GM19397 (cell line): ENCODE measurements around the gene D2HGDH.
"Not testable (repeated sequence)": the region's sequence is repeated elsewhere in the genome, so short reads cannot be mapped to it uniquely, and the experiment has no call there.

Experiments
- ATAC-seq: cut with Tn5 transposase; IDR thresholded peaks from one replicate; pipeline ENCODE4 v1.9.1; 2021; ENCODE audit warnings: mild to moderate bottlenecking, moderate library complexity; ENCODE audit not compliant: unreplicated experiment

Gene D2HGDH

GRCh38 chr2:241768251-241768711, 33.9 kb downstream of the D2HGDH start:
- ATAC-seq = no peak

- ATAC-seq = no peak
Observed at GRCh38 chr2:241768850-241769249, 34.4 kb downstream of the D2HGDH start.

GRCh38 chr2:241769819-241770184, 35.4 kb downstream of the D2HGDH start:
- no peak for ATAC-seq

- ATAC-seq = no peak
Observed at GRCh38 chr2:241770185-241770935, 35.9 kb downstream of the D2HGDH start.

GRCh38 chr2:241770936-241771285, 36.5 kb downstream of the D2HGDH start:
- no peak for ATAC-seq

GRCh38 chr2:241771286-241772062, 37.0 kb downstream of the D2HGDH start:
- no peak for ATAC-seq

- no peak for ATAC-seq
Observed at GRCh38 chr2:241772063-241772499, 37.7 kb downstream of the D2HGDH start.

GRCh38 chr2:241773511-241774418, 39.3 kb downstream of the D2HGDH start:
- no peak for ATAC-seq

GRCh38 chr2:241774419-241775222, 40.2 kb downstream of the D2HGDH start:
- ATAC-seq = no peak

- no peak for ATAC-seq
Observed at GRCh38 chr2:241775223-241776177, 41.1 kb downstream of the D2HGDH start.

GRCh38 chr2:241776336-241777169, 42.1 kb downstream of the D2HGDH start, which contains the start of gene GAL3ST2:
Gene GAL3ST2, plus strand, starts transcription at chr2:241776822. Its CDS starts 134 bp downstream, at chr2:241776956.
- ATAC-seq = no peak

GRCh38 chr2:241777170-241777685, 42.8 kb downstream of the D2HGDH start:
- no peak for ATAC-seq

GRCh38 chr2:241777686-241778627, 43.5 kb downstream of the D2HGDH start:
- no peak for ATAC-seq

GRCh38 chr2:241780939-241781569, 46.6 kb downstream of the D2HGDH start:
- no peak for ATAC-seq

GRCh38 chr2:241782053-241782452, 47.6 kb downstream of the D2HGDH start:
- ATAC-seq = not testable (repeated sequence)

- no peak for ATAC-seq
Observed at GRCh38 chr2:241788135-241788534, 53.7 kb downstream of the D2HGDH start.
